Stimulated activated CD4-positive, alpha-beta T cell treated with anti-CD3 and anti-CD28 coated beads, TNF-alpha, amount 100 ng/mL, for 24 hours (primary cell): ENCODE data around the gene TMEM235.

Source experiments
- DNase-seq, 3 experiments: peaks; one replicate each; pipeline ENCODE4 v3.0.0-alpha.2; 2020; ENCODE audit warnings: low read depth in 3 of 3

The TMEM235 gene

GRCh38 chr17:78230996-78231935 lies at the start of gene TMEM235:
Gene TMEM235 (plus strand): TSS chr17:78231631. CDS start chr17:78232024, 393 bp downstream.
- DNase-seq = no peak

- no peak for DNase-seq
Observed at GRCh38 chr17:78182504-78182903, 48.9 kb upstream of the TMEM235 start.

GRCh38 chr17:78183916-78184315 lies 47.5 kb upstream of the TMEM235 start:
- DNase-seq = no peak

GRCh38 chr17:78184351-78184750 lies 47.1 kb upstream of the TMEM235 start:
- DNase-seq = no peak

GRCh38 chr17:78184868-78185267 lies 46.6 kb upstream of the TMEM235 start:
- DNase-seq = no peak

- no peak for DNase-seq
Observed at GRCh38 chr17:78185981-78186691, 45.3 kb upstream of the TMEM235 start.

GRCh38 chr17:78186692-78187595 lies 44.5 kb upstream of the TMEM235 start, which contains the start of the genes AFMID and TK1:
Gene AFMID (plus strand): TSS chr17:78187362. CDS start chr17:78187371, 9 bp downstream.
Gene TK1 (minus strand): TSS chr17:78187052. CDS start chr17:78186994, 58 bp downstream.
- DNase-seq = peak; percentile 80 to 97 (median 80)

GRCh38 chr17:78196716-78197115 lies 34.7 kb upstream of the TMEM235 start:
- DNase-seq = no peak

GRCh38 chr17:78197147-78197832 lies 34.1 kb upstream of the TMEM235 start:
- DNase-seq = no peak

- no peak for DNase-seq
Observed at GRCh38 chr17:78200451-78200850, 31.0 kb upstream of the TMEM235 start.

- no peak for DNase-seq
Observed at GRCh38 chr17:78202666-78203065, 28.8 kb upstream of the TMEM235 start.

GRCh38 chr17:78204387-78205123 lies 26.9 kb upstream of the TMEM235 start:
- DNase-seq = no peak

- DNase-seq = no peak
Observed at GRCh38 chr17:78205124-78205775, 26.2 kb upstream of the TMEM235 start.

- no peak for DNase-seq
Observed at GRCh38 chr17:78206298-78206697, 25.1 kb upstream of the TMEM235 start.

- DNase-seq = no peak
Observed at GRCh38 chr17:78208486-78208885, 22.9 kb upstream of the TMEM235 start.

- no peak for DNase-seq
Observed at GRCh38 chr17:78210111-78210510, 21.3 kb upstream of the TMEM235 start.

GRCh38 chr17:78211032-78211431 lies 20.4 kb upstream of the TMEM235 start:
- DNase-seq = no peak

GRCh38 chr17:78214016-78214705 lies 17.3 kb upstream of the TMEM235 start, which contains the start of gene BIRC5:
Gene BIRC5 (plus strand): TSS chr17:78214253. CDS start chr17:78214317, 64 bp downstream.
- peak; percentile 80 to 92 (median 83) for DNase-seq

- DNase-seq = no peak
Observed at GRCh38 chr17:78214706-78215061, 16.7 kb upstream of the TMEM235 start.
